Thymus (tissue), 11 donors: ENCODE measurements around the gene YWHAG. TPM values are rescaled to one million over a fixed set of nuclear protein-coding genes. Genes with fewer than 3 reads are reported as not detected.
A peak's percentile ranks its signal among the peaks of the same experiment; 100 is the strongest.
"Not testable (repeated sequence)": the region's sequence is repeated elsewhere in the genome, so short reads cannot be mapped to it uniquely, and the experiment has no call there.

ENCODE experiments used
- DNase-seq, 9 donors: peaks; one replicate each; pipeline ENCODE4 v3.0.0-alpha.2; 2013; ENCODE audit warnings: low spot score in 9 of 9, low read depth in 6 of 9, missing footprints in 1 of 9
- H3K27ac ChIP-seq, 2 donors: one replicate each; pipeline ENCODE4 v1.5.1; 2013; ENCODE audit warnings: control low read depth in 1 of 2, low read depth in 1 of 2, low read length in 1 of 2, mild to moderate bottlenecking in 1 of 2, moderate library complexity in 1 of 2
- H3K27me3 ChIP-seq, 2 donors: one replicate each; pipeline ENCODE4 v1.5.1; 2013; ENCODE audit warnings: low read length in 1 of 2; ENCODE audit not compliant: control insufficient read depth in 2 of 2, insufficient read depth in 1 of 2
- H3K36me3 ChIP-seq, 2 donors: one replicate each; pipeline ENCODE4 v1.5.1; 2013; ENCODE audit warnings: low read length in 1 of 2, mild to moderate bottlenecking in 1 of 2, moderate library complexity in 1 of 2; ENCODE audit not compliant: control insufficient read depth in 2 of 2, insufficient read depth in 2 of 2
- H3K4me1 ChIP-seq, 2 donors: one replicate each; pipeline ENCODE4 v1.5.1; 2013; ENCODE audit warnings: low read length in 2 of 2; ENCODE audit not compliant: control insufficient read depth in 2 of 2, insufficient read depth in 2 of 2
- H3K4me3 ChIP-seq, 2 donors: one replicate each; pipeline ENCODE4 v1.5.1; 2013; ENCODE audit warnings: low read length in 2 of 2, control low read depth in 1 of 2, mild to moderate bottlenecking in 1 of 2
- H3K9me3 ChIP-seq, 2 donors: one replicate each; pipeline ENCODE4 v1.5.1; 2013; ENCODE audit warnings: low read length in 1 of 2, mild to moderate bottlenecking in 1 of 2; ENCODE audit not compliant: control insufficient read depth in 2 of 2, insufficient read depth in 1 of 2
- WGBS: extraction: QIAGEN DNeasy Blood & Tissue Kit; methylation state at CpG from one replicate; pipeline ENCODE4 v1.1.7; 2013; 5-methylcytosine and 5-hydroxymethylcytosine counted together
- polyA plus RNA-seq: library from polyadenylated mRNA; stranded (reverse); fragments of 200-250 nt; gene quantifications from one replicate; pipeline ENCODE4 v1.2.3, GENCODE V29; 2013
- total RNA-seq: library from RNA; stranded (reverse); fragments of 120-200 nt; gene quantifications from one replicate; pipeline ENCODE4 v1.2.4, GENCODE V29; 2013
- donor health status: healthy.

The YWHAG gene
- total and polyA plus RNA-seq, 2 donors = 16.0 to 47.1 TPM

GRCh38 chr7:76336094-76336493, 22.7 kb downstream of the YWHAG start:
- DNase-seq = no peak
- Histone ChIP-seq H3K27ac (no peak overlapping the region), H3K4me3 (no peak overlapping the region), H3K36me3 (peaks cover 3 to 34% of the 10 kb centered on the region in 2 donors), H3K9me3 (no peaks in the 10 kb centered on the region), H3K4me1 (no peaks in the 10 kb centered on the region), H3K27me3 (no peaks in the 10 kb centered on the region)

GRCh38 chr7:76335417-76335816, 23.4 kb downstream of the YWHAG start:
- H3K36me3 ChIP-seq = peaks cover 3 to 28% of the 10 kb centered on the region in 2 donors

GRCh38 chr7:76334320-76334967, 24.3 kb downstream of the YWHAG start:
- Histone ChIP-seq H3K4me1 (no peaks in the 10 kb centered on the region), H3K4me3 (no peak overlapping the region), H3K27me3 (no peaks in the 10 kb centered on the region), H3K36me3 (peaks cover 13 to 34% of the 10 kb centered on the region in 2 donors), H3K27ac (no peak overlapping the region), H3K9me3 (no peaks in the 10 kb centered on the region)
- no peak for DNase-seq
- WGBS = 98% methylated on average over 6 of the region's 6 CpGs

More at GRCh38 chr7:76335417-76335816, 23.4 kb downstream of the YWHAG start:
- DNase-seq, H3K9me3 ChIP-seq, H3K27me3 ChIP-seq, H3K4me3 ChIP-seq, H3K27ac ChIP-seq, H3K4me1 ChIP-seq: not testable (repeated sequence)
- WGBS = 97% methylated on average over 2 of the region's 2 CpGs

- H3K4me3 ChIP-seq = no peak overlapping the region
- DNase-seq = no peak
- no peaks in the 10 kb centered on the region for H3K9me3 ChIP-seq
- 96% methylated on average over 14 of the region's 14 CpGs for WGBS
- peaks cover 0 to under 1% of the 10 kb centered on the region in 2 donors for H3K4me1 ChIP-seq
- H3K27me3 ChIP-seq = no peaks in the 10 kb centered on the region
- no peak overlapping the region for H3K27ac ChIP-seq
- peaks cover 18 to 41% of the 10 kb centered on the region in 2 donors for H3K36me3 ChIP-seq
Measured at GRCh38 chr7:76333511-76334101, 25.2 kb downstream of the YWHAG start.

- Histone ChIP-seq H3K4me3 (no peak overlapping the region), H3K4me1 (peaks cover 0 to 12% of the 10 kb centered on the region in 2 donors), H3K27ac (no peak overlapping the region), H3K27me3 (no peaks in the 10 kb centered on the region), H3K36me3 (peaks cover 18 to 43% of the 10 kb centered on the region in 2 donors), H3K9me3 (no peaks in the 10 kb centered on the region)
- no peak for DNase-seq
- WGBS = 92% methylated on average over 9 of the region's 9 CpGs
Measured at GRCh38 chr7:76332078-76332477, 26.7 kb downstream of the YWHAG start.

- H3K4me3 ChIP-seq = no peak overlapping the region
- 98% methylated on average over 5 of the region's 5 CpGs for WGBS
- no peak for DNase-seq
- peaks cover 0 to 12% of the 10 kb centered on the region in 2 donors for H3K4me1 ChIP-seq
- no peak overlapping the region for H3K27ac ChIP-seq
- peaks cover 22 to 48% of the 10 kb centered on the region in 2 donors for H3K36me3 ChIP-seq
- no peaks in the 10 kb centered on the region for H3K27me3 ChIP-seq
- no peaks in the 10 kb centered on the region for H3K9me3 ChIP-seq
Measured at GRCh38 chr7:76330673-76331072, 28.1 kb downstream of the YWHAG start.

- Histone ChIP-seq H3K36me3 (peaks cover 22 to 46% of the 10 kb centered on the region in 2 donors), H3K9me3 (no peaks in the 10 kb centered on the region), H3K27ac (no peak overlapping the region), H3K27me3 (no peaks in the 10 kb centered on the region), H3K4me3 (no peak overlapping the region), H3K4me1 (peaks cover 0 to 12% of the 10 kb centered on the region in 2 donors)
- 93% methylated on average over 4 of the region's 4 CpGs for WGBS
- no peak for DNase-seq
Measured at GRCh38 chr7:76330261-76330660, 28.5 kb downstream of the YWHAG start.

GRCh38 chr7:76329479-76329878, 29.3 kb downstream of the YWHAG start:
- DNase-seq = no peak
- peaks cover 22 to 49% of the 10 kb centered on the region in 2 donors for H3K36me3 ChIP-seq
- H3K27me3 ChIP-seq = no peaks in the 10 kb centered on the region
- no peak overlapping the region for H3K27ac ChIP-seq
- H3K4me1 ChIP-seq = peaks cover 0 to 12% of the 10 kb centered on the region in 2 donors
- H3K4me3 ChIP-seq = no peak overlapping the region
- WGBS = 97% methylated on average over 29 of the region's 29 CpGs
- no peaks in the 10 kb centered on the region for H3K9me3 ChIP-seq

GRCh38 chr7:76328389-76328788, 30.4 kb downstream of the YWHAG start:
- DNase-seq = peak in 1 of 9 donors; percentile 44
- Histone ChIP-seq H3K4me1 (peaks cover 0 to 12% of the 10 kb centered on the region in 2 donors), H3K27ac (peak overlapping the region in 1 of 2 donors; percentile 38), H3K27me3 (no peaks in the 10 kb centered on the region), H3K36me3 (peaks cover 22 to 47% of the 10 kb centered on the region in 2 donors), H3K4me3 (no peak overlapping the region), H3K9me3 (no peaks in the 10 kb centered on the region)
- WGBS = 71% methylated on average over 15 of the region's 15 CpGs
